Left lung (tissue), 10 donors: ENCODE results near the gene NADK2. TPM values are rescaled to one million over a fixed set of nuclear protein-coding genes. Genes with fewer than 3 reads are reported as not detected.

Experiments
- ATAC-seq: fragments of 200-7000 bp; cut with Tn5 transposase; one replicate; pipeline ENCODE4 v1.9.1; 2020; ENCODE audit warnings: moderate library complexity
- DNase-seq, 4 donors: peaks; one replicate each; pipeline ENCODE4 v3.0.0-alpha.2; 2013 to 2020
- H3K27ac ChIP-seq, 2 donors: fragments of 200-600 bp; sonication (generic) in 1 of 2; one replicate each; pipeline versions ENCODE4 v1.5.0 to v1.8.0; 2020 to 2021
- H3K27me3 ChIP-seq, 2 donors: fragments of 200-600 bp; sonication (generic) in 1 of 2; one replicate each; pipeline versions ENCODE4 v1.5.0 to v1.8.0; 2020 to 2021
- H3K36me3 ChIP-seq, 2 donors: fragments of 200-600 bp; sonication (generic) in 1 of 2; one replicate each; pipeline versions ENCODE4 v1.5.0 to v1.8.0; 2020 to 2021
- H3K4me1 ChIP-seq, 2 donors: fragments of 200-600 bp; one replicate each; pipeline ENCODE4 v1.8.0; 2021
- H3K4me3 ChIP-seq, 2 donors: fragments of 200-600 bp; sonication (generic) in 1 of 2; one replicate each; pipeline versions ENCODE4 v1.5.0 to v1.8.0; 2020 to 2021; ENCODE audit warnings: mild to moderate bottlenecking in 1 of 2
- H3K9me3 ChIP-seq, 2 donors: fragments of 200-600 bp; sonication (generic) in 1 of 2; one replicate each; pipeline versions ENCODE4 v1.5.0 to v1.8.0; 2020 to 2021
- CTCF ChIP-seq, 2 donors: fragments of 200-600 bp; sonication (generic) in 1 of 2; IDR thresholded peaks; one replicate each; pipeline versions ENCODE4 v1.5.0 to v1.8.0; 2021; ENCODE audit warnings: antibody characterized with exemption in 2 of 2
- intact Hi-C, 2 donors: fragments of 100-400 bp; cut with DNase I; formaldehyde crosslinking; loops; one replicate each; pipeline versions ENCODE4 v1.11.2 to v1.14.2; 2022
- polyA plus RNA-seq, 6 donors: library from polyadenylated mRNA; unstranded; fragments of 120-200 nt; gene quantifications; one replicate each; pipeline ENCODE4 v1.2.1, GENCODE V29; 2013; ENCODE audit not compliant: insufficient read length in 6 of 6
- total RNA-seq, 2 donors: library from RNA; stranded (reverse); fragmentation: NEBNext Ultra II Directional; extraction: Animal tissue kit (Norgen Biotek cat#: 25700); gene quantifications; one replicate each; pipeline ENCODE4 v1.2.1, GENCODE V29; 2021
- donor health status: DM: no; HTN: yes; CAD: no.
- donor health status: DM: no; HTN: no; CAD: no.

NADK2 gene
- total and polyA plus RNA-seq, 8 donors, result 23.8 to 57.2 (median 47.8) TPM

- no peaks in the 10 kb centered on the region for H3K36me3 ChIP-seq
- H3K27me3 ChIP-seq, result no peaks in the 10 kb centered on the region
- DNase-seq, result no peak
- H3K4me1 ChIP-seq, result peaks cover 0 to 4% of the 10 kb centered on the region in 2 donors
- ATAC-seq, result no peak
- TF ChIP-seq CTCF (IDR thresholded peaks at IDR 0.05), result no peak
- intact Hi-C loops, result loop anchor here in 1 of 2 donors (10.0 kb wide), 1 partner anchor 123 kb away; no protein-coding TSS in a partner anchor
- H3K4me3 ChIP-seq, result no peak overlapping the region
- H3K27ac ChIP-seq, result no peak overlapping the region
- H3K9me3 ChIP-seq, result no peaks in the 10 kb centered on the region
These were observed 30.5 kb upstream of the NADK2 start for GRCh38 chr5:36272136-36272690.

GRCh38 chr5:36270876-36271575 lies 29.3 kb upstream of the NADK2 start:
- no peak for TF ChIP-seq CTCF (IDR thresholded peaks at IDR 0.05)
- H3K9me3 ChIP-seq, result no peaks in the 10 kb centered on the region
- no peak overlapping the region for H3K4me3 ChIP-seq
- H3K36me3 ChIP-seq, result no peaks in the 10 kb centered on the region
- no peak for ATAC-seq
- H3K4me1 ChIP-seq, result peaks cover 0 to 4% of the 10 kb centered on the region in 2 donors
- H3K27ac ChIP-seq, result no peak overlapping the region
- no peaks in the 10 kb centered on the region for H3K27me3 ChIP-seq
- peak in 1 of 4 donors; percentile 39 for DNase-seq
- intact Hi-C loops, result loop anchor here in 1 of 2 donors (10.0 kb wide), 1 partner anchor 124 kb away; no protein-coding TSS in a partner anchor

- Histone ChIP-seq H3K27ac (no peak overlapping the region), H3K27me3 (no peaks in the 10 kb centered on the region), H3K4me1 (peaks cover 0 to 4% of the 10 kb centered on the region in 2 donors), H3K9me3 (no peaks in the 10 kb centered on the region), H3K4me3 (no peak overlapping the region), H3K36me3 (no peaks in the 10 kb centered on the region)
- TF ChIP-seq CTCF (IDR thresholded peaks at IDR 0.05), result no peak
- ATAC-seq (no peak), DNase-seq (no peak)
- intact Hi-C loops, result loop anchor here in 1 of 2 donors (10.0 kb wide), 1 partner anchor 125 kb away; no protein-coding TSS in a partner anchor
These were observed 28.4 kb upstream of the NADK2 start for GRCh38 chr5:36270175-36270574.

- ATAC-seq (no peak), DNase-seq (no peak)
- no peak for TF ChIP-seq CTCF (IDR thresholded peaks at IDR 0.05)
- Histone ChIP-seq H3K4me3 (no peak overlapping the region), H3K36me3 (no peaks in the 10 kb centered on the region), H3K4me1 (peaks cover 0 to 4% of the 10 kb centered on the region in 2 donors), H3K27ac (no peak overlapping the region), H3K27me3 (no peaks in the 10 kb centered on the region), H3K9me3 (no peaks in the 10 kb centered on the region)
- intact Hi-C loops, result no loop called here
These were observed 27.8 kb upstream of the NADK2 start for GRCh38 chr5:36269478-36269877.

GRCh38 chr5:36267905-36268304 lies 26.2 kb upstream of the NADK2 start:
- no peaks in the 10 kb centered on the region for H3K4me1 ChIP-seq
- no peaks in the 10 kb centered on the region for H3K27me3 ChIP-seq
- DNase-seq (no peak), ATAC-seq (no peak)
- H3K9me3 ChIP-seq, result no peaks in the 10 kb centered on the region
- no peak for TF ChIP-seq CTCF (IDR thresholded peaks at IDR 0.05)
- intact Hi-C loops, result no loop called here
- H3K27ac ChIP-seq, result no peak overlapping the region
- H3K36me3 ChIP-seq, result no peaks in the 10 kb centered on the region
- no peak overlapping the region for H3K4me3 ChIP-seq
